ENCODE data around the gene INPP5A. TPM values are rescaled to one million over a fixed set of nuclear protein-coding genes. Genes with fewer than 3 reads are reported as not detected.
"Not testable (repeated sequence)": the region's sequence is repeated elsewhere in the genome, so short reads cannot be mapped to it uniquely, and the experiment has no call there.

The INPP5A gene
- polyA plus RNA-seq, 10 donors = 41.4 to 53.2 (median 47.6) TPM

GRCh38 chr10:132546567-132547420 lies 9.2 kb downstream of the INPP5A start:
- no peak for DNase-seq

- DNase-seq = no peak
These were observed 9.9 kb downstream of the INPP5A start for GRCh38 chr10:132547421-132547861.

GRCh38 chr10:132548106-132548823 lies 10.7 kb downstream of the INPP5A start:
- DNase-seq = no peak

DNA sequence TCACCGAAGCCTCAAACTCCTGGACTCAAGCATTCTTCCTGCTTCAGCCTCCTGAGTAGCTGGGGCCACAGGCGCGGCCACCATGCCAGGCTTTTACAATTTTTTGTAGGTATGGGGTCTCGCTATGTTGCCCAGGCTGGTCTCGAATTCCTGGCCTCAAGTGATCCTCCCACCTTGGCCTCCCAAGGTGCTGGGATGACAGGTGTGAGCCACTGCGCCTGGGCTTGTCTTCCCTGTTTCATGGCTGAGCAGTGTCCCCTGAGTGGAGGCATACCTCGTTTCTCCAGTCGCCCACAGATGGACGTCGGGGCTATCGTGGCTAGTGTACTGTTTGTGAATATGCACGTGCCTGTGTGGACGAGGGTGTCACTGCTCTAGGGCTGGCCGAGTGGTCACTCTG lies 11.3 kb downstream of the INPP5A start:
- no peak for DNase-seq

DNA sequence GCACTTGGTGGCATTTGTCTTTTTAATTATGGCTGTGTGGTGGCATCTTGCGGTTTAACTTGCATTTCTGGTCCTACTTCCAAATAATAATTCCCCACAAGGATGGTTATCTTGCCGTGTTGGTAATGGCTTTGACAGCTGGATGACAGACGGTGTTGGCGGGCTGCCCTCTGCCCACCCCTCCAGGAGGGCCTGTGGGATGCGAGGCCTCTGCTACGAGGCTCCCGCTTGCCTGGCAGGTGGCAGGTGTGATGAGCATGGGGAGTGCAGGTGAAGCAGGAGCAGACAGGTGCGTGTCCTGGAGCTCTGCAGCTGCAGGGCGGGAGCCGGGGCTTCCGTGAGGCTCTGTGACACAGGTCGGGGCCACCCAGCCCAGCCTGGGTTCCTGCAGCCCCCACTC lies 11.8 kb downstream of the INPP5A start:
- no peak for DNase-seq

GRCh38 chr10:132550366-132551092 lies 12.9 kb downstream of the INPP5A start:
- no peak for DNase-seq

DNA sequence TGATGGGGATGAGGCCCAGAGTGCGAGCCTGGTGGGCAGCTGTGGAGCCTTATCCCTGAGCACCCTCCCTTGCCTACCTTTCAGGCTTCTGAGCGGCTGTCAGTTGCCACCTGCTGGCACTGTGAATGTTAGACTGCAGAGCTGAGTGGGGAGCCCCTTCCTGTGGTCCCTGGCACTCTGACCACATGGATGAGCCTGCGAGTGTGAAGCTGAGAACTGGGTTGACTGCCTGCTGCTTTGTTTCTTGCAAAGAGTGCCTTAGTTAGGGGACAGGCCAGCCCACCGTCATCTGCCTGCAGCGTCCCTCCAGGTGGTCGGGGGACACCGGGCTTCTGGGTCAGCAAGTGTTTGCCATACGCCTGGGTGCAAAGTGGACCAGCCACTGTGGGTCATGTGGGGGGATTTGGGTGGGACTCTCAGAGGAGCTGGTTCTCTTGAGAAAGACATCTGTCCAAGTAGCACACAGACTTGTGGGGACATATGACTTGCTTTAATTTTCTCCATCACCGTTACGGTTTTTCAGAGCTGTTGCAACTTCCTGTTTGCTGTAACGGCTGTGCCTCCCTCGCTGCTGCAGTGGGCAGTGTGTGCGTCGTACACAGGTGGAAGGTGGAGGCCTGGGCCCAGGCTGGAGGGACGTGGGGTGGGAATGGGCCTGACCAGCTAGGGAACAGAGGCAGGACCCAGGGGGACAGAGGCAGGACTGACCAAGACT lies 13.7 kb downstream of the INPP5A start:
- no peak for DNase-seq

DNA sequence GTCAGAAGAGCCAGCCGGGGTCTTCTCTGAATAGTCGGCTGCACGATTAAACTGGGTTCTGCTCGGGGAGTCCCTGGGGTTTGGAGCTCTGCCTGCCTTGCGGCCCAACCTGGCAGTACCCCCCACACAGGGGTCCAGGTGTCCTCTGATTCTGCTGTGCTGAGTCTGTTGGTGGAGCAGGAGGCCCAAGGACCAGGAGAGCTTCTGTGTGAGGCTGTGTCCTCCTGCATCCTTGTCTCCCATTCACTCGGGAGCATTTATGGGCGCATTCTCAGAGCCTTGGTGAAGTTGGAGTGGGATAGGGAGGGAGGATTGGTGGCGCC lies 14.2 kb downstream of the INPP5A start:
- no peak for DNase-seq

DNA sequence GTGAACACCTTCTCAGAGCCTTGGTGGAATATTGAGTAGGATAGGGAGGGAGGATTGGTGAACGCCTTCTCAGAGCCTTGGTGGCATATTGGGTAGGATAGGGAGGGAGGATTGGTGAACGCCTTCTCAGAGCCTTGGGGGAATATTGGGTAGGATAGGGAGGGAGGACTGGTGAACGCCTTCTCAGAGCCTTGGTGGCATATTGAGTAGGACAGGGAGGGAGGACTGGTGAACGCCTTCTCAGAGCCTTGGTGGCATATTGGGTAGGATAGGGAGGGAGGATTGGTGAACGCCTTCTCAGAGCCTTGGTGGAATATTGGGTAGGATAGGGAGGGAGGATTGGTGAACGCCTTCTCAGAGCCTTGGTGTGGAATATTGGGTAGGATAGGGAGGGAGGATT lies 15.0 kb downstream of the INPP5A start:
- not testable (repeated sequence) for DNase-seq

- not testable (repeated sequence) for DNase-seq
These were observed 16.0 kb downstream of the INPP5A start for GRCh38 chr10:132553568-132553967.

DNA sequence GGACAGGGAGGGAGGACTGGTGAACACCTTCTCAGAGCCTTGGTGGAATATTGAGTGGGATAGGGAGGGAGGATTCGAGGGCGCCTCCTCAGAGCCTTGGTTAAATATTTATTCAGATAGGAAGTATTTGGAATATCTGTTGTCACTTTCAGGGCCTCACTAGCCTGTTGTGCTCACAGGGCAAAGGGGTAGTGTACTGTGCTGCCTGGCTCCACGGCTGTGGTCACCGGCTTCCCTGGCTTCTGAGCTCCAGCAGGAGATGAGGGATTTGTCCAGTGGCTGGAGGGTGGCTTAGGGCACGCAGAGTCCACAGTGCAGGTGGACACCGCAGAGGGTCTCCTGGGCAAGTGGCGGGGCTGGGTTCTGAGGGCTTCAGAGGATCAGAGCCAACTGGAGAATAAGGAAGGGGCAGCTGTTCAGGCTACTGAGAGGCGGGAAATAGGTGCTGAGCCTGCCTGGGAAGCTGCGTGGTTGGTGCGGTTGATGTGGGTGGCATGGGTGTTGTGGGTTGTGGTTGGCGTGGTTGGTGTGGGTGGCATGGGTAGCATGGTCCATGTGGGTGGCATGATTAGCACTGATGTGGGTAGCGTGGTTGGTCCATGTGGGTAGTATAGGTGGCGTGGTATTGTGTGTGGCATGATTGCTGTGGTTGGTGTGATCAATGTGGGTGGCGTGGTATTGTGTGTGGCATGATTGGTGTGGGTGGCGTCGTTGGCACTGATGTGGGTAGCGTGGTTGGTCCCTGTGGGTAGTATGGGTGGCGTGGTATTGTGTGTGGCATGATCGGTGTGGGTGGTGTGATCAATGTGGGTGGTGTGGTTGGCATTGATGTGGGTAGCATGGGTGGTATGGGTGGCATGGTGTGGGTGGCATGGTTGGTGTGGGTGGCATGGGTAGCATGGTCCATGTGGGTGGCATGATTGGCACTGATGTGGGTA lies 16.7 kb downstream of the INPP5A start:
- DNase-seq = no peak

DNA sequence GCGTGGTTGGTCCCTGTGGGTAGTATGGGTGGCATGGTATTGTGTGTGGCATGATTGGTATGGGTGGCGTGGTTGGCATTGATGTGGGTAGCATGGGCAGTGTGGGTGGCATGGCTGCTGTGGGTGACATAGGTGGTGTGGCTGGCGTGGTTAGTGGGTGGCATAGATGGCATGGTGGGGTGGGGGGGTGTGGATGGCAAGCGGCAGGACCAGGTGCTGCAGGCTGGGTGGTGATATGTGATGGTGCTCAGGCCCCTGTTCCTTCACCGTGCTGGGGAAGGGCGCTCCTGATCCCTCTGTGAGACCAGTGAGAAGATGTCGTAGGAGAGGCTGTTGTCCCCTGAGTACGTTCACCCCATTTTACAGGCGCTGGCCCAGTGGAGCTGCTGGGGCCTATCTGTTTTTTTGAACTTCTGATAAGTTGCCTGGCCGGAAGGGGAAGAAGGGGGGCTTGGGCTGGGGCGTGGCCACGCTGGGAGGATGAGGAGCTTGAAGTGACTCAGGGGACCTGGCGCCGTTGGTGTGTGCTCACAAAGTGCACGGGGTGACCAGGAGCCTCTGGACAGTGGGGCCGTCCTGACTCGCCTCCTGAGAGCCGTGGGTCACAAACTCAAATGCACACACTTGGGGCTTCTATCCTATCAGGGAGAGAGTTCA lies 17.5 kb downstream of the INPP5A start:
- DNase-seq = no peak

GRCh38 chr10:132555648-132556575 lies 18.3 kb downstream of the INPP5A start:
- no peak for DNase-seq

GRCh38 chr10:132556994-132557441 lies 19.4 kb downstream of the INPP5A start:
- DNase-seq = no peak

DNA sequence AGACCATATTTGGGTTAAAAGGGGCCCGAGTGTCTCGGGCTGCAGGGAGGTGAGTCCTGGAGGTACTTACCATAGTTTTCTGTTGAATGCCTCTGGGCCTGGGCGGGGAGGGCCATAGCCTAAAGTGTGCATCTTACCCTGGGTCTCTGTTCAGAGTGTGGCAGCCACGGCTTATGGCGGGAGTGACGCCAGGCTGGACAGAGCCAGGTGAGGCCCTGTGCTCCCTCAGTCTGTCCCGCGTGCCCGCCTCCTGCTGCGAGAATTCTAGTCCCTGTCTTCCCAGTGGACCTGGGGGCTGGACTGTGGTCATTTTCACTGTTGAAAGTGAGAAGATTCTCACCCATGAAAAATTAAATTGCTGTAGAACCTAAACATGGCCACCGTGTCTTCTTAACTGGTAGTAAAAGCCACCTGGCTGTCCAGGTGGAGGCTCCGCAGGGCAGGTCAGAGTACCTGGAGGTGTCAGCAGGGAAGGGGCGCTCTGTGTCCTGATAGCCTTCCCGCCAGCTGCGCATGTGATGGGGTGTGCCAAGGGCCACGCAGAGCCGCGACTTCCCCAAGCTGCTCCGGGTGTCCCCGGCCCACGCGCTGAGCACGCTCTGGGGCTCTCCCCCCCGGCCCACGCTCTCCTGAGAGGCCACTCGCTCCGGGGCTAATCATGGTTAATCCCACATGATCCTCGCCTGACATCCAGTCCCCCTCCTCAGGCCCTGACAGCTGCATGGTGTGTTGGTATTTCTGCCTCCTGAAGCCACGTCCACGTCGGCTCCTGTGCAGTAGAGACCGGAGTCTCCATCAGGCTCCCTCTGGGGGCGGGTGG lies 20.3 kb downstream of the INPP5A start:
- DNase-seq = no peak

- DNase-seq = no peak
These were observed 21.2 kb downstream of the INPP5A start for GRCh38 chr10:132558516-132559413.

GRCh38 chr10:132559538-132559937 lies 22.0 kb downstream of the INPP5A start:
- no peak for DNase-seq
